Uterus (tissue), 4 donors: ENCODE results near the gene DGKI. TPM values are rescaled to one million over a fixed set of nuclear protein-coding genes. Genes with fewer than 3 reads are reported as not detected.

ENCODE experiments used
- DNase-seq, 2 donors: peaks; one replicate each; pipeline ENCODE4 v3.0.0-alpha.2; 2019 to 2020
- H3K27ac ChIP-seq, 2 donors: fragments of 200-600 bp; sonication (generic); 1 replicate in 1 of 2; 2 replicates in 1 of 2; pipeline ENCODE4 v1.5.1; 2016 to 2018
- H3K27me3 ChIP-seq, 2 donors: fragments of 200-600 bp; sonication (generic); one replicate each; pipeline ENCODE4 v1.5.1; 2018 to 2019; ENCODE audit warnings: control low read depth in 1 of 2
- H3K36me3 ChIP-seq, 2 donors: fragments of 200-600 bp; sonication (generic); one replicate each; pipeline ENCODE4 v1.5.1; 2019; ENCODE audit warnings: control low read depth in 1 of 2
- H3K4me1 ChIP-seq, 2 donors: fragments of 200-600 bp; sonication (generic); one replicate each; pipeline ENCODE4 v1.5.1; 2018 to 2019; ENCODE audit warnings: control low read depth in 1 of 2
- H3K4me3 ChIP-seq, 2 donors: fragments of 200-600 bp; sonication (generic); 1 replicate in 1 of 2; 2 replicates in 1 of 2; pipeline ENCODE4 v1.5.1; 2018 to 2019; ENCODE audit warnings: mild to moderate bottlenecking in 1 of 2
- H3K9me3 ChIP-seq, 2 donors: fragments of 200-600 bp; sonication (generic); one replicate each; pipeline ENCODE4 v1.5.1; 2019; ENCODE audit warnings: control low read depth in 1 of 2
- CTCF ChIP-seq, 4 experiments: fragments of 200-600 bp in 2 of 4; fragments of 450-650 bp in 2 of 4; sonication (generic) in 2 of 4; IDR thresholded peaks; one replicate each; pipeline ENCODE4 v1.5.1; 2016 to 2019; ENCODE audit warnings: antibody characterized with exemption in 4 of 4, mild to moderate bottlenecking in 2 of 4, moderate library complexity in 1 of 4
- POLR2A ChIP-seq, 2 donors: fragments of 450-650 bp; IDR thresholded peaks; one replicate each; pipeline ENCODE4 v1.6.1; 2016; ENCODE audit warnings: antibody characterized with exemption in 2 of 2, mild to moderate bottlenecking in 1 of 2, moderate library complexity in 1 of 2
- intact Hi-C: fragments of 100-400 bp; cut with DNase I; formaldehyde crosslinking; loops from one replicate; pipeline ENCODE4 v1.15.1; 2023; ENCODE audit warnings: low total_unique reads
- total RNA-seq, 4 donors: library from RNA; depleted of rRNA in 3 of 4; stranded (reverse); fragments of >200 nt in 3 of 4; gene quantifications; one replicate each; pipeline versions ENCODE4 v1.1.0 to v1.2.4, GENCODE V29; 2014 to 2023
- donor health status: DM: yes; HTN: yes; CAD: no.

Gene DGKI
- total RNA-seq, 4 donors from 2014 or later = 1.0 to 8.5 (median 4.1) TPM

DNA sequence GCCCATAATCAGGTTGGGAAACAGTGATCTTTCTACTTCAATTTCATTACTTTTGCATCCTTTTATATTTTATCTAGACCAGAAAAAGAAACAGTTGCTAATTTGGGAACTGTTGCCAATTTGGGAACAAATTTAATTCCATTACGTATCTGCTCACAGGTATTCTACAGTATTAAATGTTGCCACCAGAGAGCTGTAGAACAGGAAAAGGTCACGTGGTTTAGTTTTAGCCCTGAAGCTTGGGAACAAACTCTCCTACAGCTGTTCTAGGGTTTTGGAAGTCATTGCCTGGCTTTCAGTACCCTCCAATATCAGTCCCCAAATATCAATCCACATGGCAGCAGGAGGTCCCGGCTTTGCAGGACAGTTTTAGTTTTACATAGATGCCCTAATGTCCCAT lies 172.7 kb downstream of the DGKI start:
- no peaks in the 10 kb centered on the region for H3K9me3 ChIP-seq
- no peaks in the 10 kb centered on the region for H3K4me1 ChIP-seq
- TF ChIP-seq POLR2A (IDR thresholded peaks at IDR 0.05) (no peak), CTCF (IDR thresholded peaks at IDR 0.05) (no peak)
- no peak overlapping the region for H3K27ac ChIP-seq
- H3K27me3 ChIP-seq = no peaks in the 10 kb centered on the region
- intact Hi-C loops = no loop called here
- DNase-seq = no peak
- H3K4me3 ChIP-seq = no peak overlapping the region
- H3K36me3 ChIP-seq = no peaks in the 10 kb centered on the region

DNA sequence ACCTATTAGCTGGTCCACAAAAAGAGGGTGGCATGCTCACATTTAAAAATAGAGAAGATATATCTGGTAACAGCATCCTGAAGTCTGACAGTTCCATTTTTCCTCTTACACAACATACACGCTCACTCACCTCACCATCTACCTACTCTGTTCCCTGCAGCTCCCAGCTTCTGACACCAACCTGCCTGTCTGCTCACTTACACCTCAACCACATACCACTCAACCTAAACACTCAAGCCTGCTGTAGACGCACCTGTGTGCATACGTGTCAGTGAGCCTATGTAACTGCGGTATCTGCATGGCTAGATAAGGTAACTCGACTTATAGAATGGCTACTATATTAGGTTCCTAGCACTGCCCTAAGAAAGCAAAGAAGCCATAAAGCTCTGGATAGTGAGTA lies 174.9 kb downstream of the DGKI start:
- H3K4me1 ChIP-seq = no peaks in the 10 kb centered on the region
- H3K36me3 ChIP-seq = no peaks in the 10 kb centered on the region
- no peak for TF ChIP-seq POLR2A (IDR thresholded peaks at IDR 0.05)
- no peaks in the 10 kb centered on the region for H3K27me3 ChIP-seq
- H3K27ac ChIP-seq = no peak overlapping the region
- intact Hi-C loops = no loop called here
- no peak overlapping the region for H3K4me3 ChIP-seq
- H3K9me3 ChIP-seq = no peaks in the 10 kb centered on the region
- DNase-seq = no peak

GRCh38 chr7:137670222-137671064 lies 176.3 kb downstream of the DGKI start:
- Histone ChIP-seq H3K27me3 (no peaks in the 10 kb centered on the region), H3K4me3 (no peak overlapping the region), H3K36me3 (no peaks in the 10 kb centered on the region), H3K4me1 (no peaks in the 10 kb centered on the region), H3K27ac (no peak overlapping the region), H3K9me3 (no peaks in the 10 kb centered on the region)
- no peak for DNase-seq
- TF ChIP-seq CTCF (IDR thresholded peaks at IDR 0.05) (no peak), POLR2A (IDR thresholded peaks at IDR 0.05) (no peak)
- intact Hi-C loops = no loop called here

GRCh38 chr7:137669706-137670105 lies 177.1 kb downstream of the DGKI start:
- no peak for TF ChIP-seq POLR2A (IDR thresholded peaks at IDR 0.05)
- no peak for TF ChIP-seq CTCF (IDR thresholded peaks at IDR 0.05)
- H3K36me3 ChIP-seq = no peaks in the 10 kb centered on the region
- no peak for DNase-seq
- H3K27me3 ChIP-seq = no peaks in the 10 kb centered on the region
- no peaks in the 10 kb centered on the region for H3K4me1 ChIP-seq
- H3K4me3 ChIP-seq = no peak overlapping the region
- no peaks in the 10 kb centered on the region for H3K9me3 ChIP-seq
- H3K27ac ChIP-seq = no peak overlapping the region
- intact Hi-C loops = no loop called here

DNA sequence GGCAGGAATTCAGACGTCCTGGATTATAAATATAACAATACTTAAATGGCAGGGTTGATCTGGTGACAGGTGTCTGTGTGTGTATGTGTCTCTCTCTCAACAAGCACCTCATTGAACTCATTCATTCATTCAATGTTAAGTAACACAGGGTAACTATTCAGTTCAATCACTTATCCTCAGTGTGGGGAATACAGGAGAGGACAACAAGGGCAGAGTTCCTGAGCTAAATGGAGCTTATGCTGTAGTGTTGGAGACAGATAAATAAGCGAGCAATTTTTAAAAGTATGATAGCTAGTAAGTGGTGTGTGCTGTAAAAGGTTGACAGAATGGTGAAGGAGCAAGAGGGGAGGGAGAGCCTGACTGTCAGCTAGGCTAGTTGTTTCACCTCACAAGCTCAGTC lies 178.4 kb downstream of the DGKI start:
- no peak overlapping the region for H3K4me3 ChIP-seq
- no peaks in the 10 kb centered on the region for H3K9me3 ChIP-seq
- H3K4me1 ChIP-seq = no peaks in the 10 kb centered on the region
- intact Hi-C loops = no loop called here
- H3K27me3 ChIP-seq = no peaks in the 10 kb centered on the region
- H3K27ac ChIP-seq = no peak overlapping the region
- TF ChIP-seq CTCF (IDR thresholded peaks at IDR 0.05) = no peak
- no peak for TF ChIP-seq POLR2A (IDR thresholded peaks at IDR 0.05)
- H3K36me3 ChIP-seq = no peaks in the 10 kb centered on the region
- no peak for DNase-seq
